Measurements from ENCODE around the gene HSF4.

HSF4 gene

DNA sequence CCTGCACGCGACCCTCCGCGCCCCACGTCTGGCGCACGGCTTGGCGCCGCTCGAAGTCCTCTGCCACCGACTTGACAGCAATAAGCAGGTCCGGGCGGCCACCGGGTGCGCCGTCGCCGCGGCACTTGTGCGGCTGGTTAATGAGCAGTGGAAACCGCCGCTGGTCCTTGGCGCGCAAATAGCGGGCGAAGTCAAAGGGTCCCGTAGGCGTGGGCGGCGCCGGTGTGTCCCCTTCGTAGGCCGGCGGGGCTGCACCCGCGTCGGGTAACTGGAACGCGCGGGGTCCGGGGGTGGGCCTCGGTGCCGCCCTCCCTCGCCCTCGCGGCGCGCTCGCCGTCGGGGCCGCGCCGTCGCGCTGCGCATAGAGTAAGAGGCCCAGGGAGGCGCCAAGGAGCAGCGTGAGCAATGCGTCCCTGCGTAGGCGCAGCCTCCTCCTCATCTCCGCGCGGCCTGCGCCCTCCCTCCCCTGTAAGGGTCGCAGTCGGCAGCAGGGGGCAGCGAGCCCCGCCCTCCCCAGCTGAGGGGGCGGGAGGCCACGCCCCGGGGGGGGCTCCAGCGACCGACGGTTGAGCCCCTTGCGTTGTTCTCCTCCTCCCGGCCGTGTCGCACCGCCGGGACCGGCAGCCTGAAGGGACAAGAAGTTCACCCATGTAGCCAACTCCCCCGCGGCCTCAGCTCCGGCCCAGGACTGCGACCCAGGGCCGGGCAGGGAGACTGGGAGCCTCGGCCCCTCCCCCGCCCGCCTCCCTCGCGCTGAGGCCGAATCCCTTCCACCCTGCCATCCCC is 14.3 kb upstream of the HSF4 start:
- no peak for DNase-seq (ENCODE audit: low read depth in 2 of 2)

DNA sequence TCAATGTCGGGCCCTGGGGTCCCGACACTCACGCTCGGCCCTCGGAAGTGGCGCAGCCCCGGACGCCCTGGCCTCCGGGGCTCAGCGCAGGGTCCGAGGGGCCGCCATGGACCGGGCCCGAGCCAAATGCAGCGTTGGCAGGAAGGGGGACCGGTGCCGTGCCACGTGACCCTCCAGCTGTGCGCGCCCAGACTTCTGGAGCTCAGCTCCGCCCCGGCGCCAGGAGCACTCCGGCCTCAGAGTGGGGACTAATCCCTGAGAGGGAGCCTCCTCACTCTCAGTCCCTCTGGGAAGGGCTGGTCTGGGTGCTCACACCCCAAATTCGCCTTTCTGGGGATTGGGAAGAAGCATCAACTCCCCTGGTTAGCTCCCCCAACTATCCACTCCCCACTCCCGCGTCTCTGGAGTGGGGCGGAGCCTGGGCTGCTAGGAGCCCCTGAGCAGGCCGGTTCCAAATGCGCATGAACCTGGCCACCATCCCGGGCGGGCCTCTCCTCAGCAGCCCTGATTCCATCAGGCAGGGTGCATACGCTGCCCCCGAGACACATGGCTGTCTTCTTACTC is 13.6 kb upstream of the HSF4 start, which contains the start of gene B3GNT9:
Gene B3GNT9 (minus strand): TSS at position 166 of the 564 bp plus-strand sequence. CDS start 513 bp downstream, outside the sequence.
- DNase-seq (ENCODE audit: low read depth in 2 of 2), result no peak

DNA sequence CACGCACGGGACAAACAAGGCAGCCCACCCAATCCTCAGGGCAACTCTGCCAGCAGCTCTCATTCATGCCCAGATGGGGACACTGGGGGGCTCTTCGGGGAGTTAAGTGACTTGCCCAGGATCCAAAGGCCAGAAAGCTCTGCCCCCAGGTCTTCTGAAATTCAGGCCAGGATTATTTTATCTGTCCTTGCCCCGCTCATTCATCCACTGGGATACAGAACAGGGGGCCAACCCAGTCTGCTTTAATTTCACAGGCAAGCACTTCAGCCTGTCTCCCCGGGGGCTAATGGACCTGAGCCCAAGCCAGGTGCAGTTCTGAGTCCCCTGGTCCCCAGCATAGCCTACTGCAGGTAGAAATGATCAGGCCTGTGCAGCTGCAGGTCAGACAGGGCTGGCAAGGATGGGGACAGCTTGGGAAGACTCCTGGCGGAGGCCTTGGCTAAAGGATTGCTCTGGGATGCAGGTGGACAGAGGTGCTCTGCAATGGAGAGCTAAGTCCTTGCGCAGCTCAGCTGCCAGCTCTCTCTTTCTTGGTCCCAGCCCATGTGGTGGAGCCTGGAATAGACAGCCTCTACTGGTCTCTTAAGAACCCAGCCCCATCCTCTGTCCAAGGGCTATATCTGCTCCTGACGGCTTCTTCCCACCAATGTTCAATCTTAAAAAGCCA is 13.0 kb upstream of the HSF4 start:
- no peak for DNase-seq (ENCODE audit: low read depth in 2 of 2)

DNA sequence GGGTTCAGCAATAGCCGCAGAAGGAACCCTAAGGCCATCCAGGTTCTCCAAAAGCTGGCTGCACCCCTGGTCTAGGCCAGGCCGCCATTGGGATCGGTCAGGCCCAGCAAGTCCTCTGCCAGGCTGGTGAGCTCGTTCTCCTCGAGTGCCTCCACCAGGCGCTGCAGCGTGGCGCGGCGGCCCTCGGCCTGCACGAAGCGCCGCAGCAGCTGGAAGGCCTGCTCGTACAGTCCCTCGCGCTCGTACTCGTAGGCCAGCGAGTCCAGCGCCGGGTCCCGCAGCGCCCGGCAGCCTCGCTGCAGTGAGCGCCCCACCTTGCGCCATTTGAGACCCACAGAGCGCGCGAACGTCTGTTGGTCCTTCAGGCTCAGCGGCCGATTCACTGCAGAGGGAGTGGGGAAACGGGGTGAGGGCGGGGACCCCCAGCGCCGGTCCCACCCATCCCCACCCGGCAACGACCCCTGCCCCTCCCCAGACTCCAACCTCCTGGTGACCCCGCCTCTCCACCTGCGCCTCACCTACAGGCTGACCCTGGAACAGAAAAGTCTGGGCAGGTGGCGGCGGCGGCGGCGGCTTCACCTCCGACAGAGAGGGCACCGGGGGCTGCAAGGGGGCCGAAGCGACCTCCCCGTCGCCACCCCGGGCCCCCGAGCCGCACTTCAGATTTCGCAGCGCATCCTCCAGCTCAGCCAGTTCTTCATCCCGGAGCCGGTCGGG is 9.8 kb upstream of the HSF4 start:
- no peak for DNase-seq (ENCODE audit: low read depth in 2 of 2)

DNA sequence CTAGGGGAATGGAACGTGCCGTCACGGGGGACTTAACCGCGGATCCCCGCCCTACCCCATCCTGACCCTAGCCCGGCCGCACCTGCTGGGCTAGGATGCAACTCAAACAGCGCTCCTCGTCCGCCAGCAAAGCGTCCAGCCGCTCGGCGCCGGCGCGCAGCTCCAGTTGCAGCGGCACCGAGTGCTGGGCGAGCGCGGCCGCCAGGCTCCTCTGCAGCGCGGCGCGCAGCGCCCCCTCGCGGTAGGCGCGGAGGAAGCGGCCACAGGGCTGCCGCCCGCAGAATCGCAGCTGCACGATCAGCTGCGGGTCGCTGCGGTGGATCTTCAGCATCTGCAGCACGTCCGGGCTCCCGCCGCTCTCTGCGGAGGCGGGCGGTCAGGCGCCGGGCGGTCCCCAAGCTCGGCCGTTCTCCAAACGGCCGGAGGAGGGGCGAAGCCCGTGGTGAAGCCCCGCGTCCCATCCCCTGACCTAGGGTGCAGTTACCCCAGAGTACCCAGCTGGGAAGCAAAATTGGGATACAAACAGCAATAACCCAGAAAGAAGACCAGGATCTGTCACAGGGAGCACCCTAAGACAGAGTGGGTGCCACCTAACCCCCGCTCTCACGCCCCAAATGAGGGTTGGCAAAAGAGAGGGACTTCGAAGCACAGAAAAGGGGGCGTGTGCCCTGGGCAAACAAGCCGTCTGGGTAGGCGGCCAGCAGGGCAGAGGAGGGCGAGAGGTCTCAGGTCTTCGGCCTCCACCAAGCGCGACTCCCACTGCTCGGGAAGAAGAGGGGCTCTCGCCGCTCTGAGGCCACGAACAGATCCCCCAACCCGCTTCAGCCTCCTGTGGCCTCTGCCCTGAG is 9.0 kb upstream of the HSF4 start:
- DNase-seq (ENCODE audit: low read depth in 2 of 2), result peak; percentile 54 to 68

DNA sequence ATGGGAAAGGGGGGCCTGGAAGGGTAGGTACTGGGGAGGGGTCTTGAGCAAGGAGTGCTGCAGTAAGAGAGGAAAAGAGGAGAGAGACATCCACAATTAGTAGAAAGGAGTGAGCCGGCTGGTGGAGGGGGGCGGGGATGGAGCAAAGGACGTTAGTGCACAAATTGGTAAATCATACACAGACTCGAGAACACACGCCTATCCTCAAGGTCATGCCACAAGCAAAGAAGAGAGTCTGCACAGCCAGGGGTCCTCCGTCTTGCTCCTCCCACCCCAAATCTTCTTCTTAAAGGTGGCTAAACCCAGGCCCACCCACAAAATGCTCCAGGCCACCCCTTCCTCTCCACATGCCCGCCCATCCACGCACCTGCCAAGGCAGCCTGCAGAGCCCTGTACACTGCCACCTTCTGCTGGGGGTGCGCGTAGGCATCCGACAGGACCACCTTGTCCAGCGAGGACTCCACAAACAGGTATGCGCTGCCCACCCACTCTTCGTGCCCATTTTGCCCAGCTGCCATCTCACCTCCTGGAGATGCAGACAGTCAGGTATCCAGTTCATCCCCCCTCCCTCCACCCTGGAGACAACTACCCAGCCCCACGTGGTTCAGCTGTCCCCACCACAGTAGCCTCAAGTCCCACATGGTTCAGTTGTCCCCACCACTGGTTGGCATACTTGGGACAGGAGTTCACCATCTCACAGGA is 8.3 kb upstream of the HSF4 start:
- no peak for DNase-seq (ENCODE audit: low read depth in 2 of 2)

DNA sequence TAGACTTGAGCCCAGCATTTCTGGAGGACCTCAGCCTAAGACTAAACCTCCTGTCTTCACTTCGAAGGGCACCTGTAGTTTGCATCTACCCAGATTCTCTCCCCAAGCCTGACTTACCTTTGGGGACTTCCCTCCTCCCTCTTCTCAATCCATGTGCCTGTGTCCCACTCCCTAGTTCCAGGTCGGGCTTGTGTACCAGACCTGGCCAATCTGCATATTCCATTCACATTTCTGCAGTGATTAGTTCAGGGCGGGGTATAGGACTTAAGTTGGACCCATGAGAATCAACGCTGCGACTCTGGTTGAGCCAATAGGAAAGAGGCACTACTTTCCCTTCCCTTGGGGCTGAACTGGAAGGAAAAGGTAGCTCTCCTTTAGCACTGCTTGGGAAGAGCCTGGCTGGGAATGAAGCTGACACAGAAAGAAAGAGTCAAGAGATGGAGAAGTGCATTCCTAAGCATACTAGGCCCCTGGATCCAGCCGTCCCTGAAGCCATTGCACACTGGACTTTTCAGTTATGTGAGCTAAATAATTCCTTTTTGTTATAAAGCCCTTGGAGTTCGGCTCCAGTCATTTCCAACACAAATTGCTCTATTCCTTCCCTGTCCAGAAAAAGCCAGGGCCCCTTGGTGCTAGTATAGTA is 7.3 kb upstream of the HSF4 start:
- no peak for DNase-seq (ENCODE audit: low read depth in 2 of 2)

DNA sequence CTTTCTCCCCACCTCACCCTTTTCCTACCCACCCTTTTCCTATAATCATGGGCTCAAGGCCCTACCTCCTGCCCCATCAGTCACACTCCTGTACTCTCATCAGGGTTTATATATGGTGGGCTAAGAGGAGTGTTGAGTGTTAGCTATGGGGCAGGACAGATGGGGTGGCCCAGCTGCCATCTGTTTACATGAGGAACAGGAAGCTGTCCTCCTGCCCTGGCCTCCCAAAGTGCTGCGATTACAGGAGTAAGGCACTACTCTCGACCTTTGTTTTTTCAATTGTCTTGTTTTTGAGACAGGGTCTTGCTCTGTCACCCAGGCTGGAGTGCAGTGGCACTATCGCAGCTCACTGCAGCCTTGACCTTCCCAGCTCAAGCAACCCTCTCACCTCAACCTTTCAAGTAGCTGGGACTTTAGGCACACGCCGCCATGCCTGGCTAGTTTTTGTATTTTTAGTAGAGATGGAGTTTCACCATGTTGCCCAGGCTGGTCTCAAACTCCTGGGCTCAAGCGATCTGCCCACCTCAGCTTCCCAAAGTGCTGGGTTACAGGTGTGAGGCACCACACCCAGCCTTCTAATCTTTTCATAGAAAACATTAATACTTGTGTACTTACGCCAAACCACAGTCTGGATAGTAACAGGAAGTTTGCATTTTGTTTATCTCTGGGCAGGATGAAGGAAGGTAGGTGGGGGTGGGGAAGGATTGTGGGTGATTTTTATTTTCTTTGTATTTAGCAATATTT is 6.5 kb upstream of the HSF4 start:
- DNase-seq (ENCODE audit: low read depth in 2 of 2), result no peak

DNA sequence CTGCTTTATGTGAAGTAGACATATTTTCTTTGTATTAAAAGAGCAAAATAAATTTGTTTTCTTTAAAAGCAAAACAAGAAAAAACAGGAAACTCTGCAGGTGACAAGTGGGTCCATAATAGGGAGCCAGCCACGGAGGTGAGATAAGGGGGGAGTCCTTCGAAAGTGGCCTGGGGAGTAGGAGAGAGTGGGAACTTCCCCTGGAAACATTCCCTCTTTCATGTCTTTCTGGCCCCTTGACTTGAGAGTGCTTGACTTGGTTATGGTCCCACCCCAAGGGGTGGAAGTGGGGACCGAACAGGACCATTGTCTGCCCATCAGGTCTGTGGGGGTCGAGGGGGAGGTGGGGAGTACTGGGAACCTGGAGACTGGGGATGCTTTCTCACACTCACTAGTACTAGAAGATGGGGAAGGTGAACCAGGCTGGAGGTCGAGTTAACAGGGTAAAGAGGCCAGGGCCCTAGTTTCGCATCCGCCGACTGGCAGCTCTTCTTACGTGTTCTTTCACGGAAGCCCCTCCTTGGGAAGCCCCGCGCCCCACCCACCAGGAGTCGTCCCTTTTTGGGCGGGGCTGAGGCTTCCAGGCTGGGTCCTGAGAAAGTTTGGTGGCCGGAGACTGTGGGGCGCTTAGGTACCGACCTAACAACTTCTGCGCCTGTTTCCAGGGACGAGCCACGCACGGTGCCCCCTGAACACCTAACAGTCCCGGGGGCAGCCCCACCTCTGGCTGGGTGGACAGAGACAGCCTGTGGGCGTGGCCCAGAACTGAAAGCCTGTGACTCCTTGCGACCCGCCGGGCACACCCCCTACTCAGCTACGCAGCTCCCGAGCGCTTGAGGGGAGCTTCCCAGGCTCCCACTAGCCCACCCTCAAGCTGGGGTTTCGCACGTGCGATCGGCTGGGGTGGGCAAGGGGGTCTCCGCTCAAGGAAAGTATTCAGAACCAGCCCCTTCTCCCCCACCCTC is 5.6 kb upstream of the HSF4 start:
- peak; percentile 50 to 57 for DNase-seq (ENCODE audit: low read depth in 2 of 2)

DNA sequence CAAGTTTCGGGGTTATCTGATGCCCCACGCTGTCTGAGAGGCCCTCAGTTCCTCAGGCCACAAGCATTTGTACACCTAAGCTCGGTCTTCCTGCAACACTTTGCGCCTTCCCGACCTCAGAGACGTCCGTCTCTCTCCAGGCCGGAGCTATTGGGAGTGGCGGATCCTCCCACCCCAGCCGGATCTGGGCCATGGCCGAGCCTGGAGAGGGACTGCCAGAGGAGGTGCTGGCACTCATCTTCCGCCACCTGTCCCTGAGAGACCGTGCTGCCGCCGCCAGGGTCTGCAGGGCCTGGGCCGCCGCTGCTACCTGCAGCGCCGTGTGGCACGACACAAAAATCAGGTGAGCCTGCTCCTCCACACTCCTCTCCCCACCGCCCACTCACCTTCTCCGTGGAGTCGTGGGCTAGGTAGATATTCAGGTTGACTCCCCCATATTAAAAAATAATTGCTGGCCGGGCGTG is 2.9 kb upstream of the HSF4 start:
- no peak for DNase-seq (ENCODE audit: low read depth in 2 of 2)

DNA sequence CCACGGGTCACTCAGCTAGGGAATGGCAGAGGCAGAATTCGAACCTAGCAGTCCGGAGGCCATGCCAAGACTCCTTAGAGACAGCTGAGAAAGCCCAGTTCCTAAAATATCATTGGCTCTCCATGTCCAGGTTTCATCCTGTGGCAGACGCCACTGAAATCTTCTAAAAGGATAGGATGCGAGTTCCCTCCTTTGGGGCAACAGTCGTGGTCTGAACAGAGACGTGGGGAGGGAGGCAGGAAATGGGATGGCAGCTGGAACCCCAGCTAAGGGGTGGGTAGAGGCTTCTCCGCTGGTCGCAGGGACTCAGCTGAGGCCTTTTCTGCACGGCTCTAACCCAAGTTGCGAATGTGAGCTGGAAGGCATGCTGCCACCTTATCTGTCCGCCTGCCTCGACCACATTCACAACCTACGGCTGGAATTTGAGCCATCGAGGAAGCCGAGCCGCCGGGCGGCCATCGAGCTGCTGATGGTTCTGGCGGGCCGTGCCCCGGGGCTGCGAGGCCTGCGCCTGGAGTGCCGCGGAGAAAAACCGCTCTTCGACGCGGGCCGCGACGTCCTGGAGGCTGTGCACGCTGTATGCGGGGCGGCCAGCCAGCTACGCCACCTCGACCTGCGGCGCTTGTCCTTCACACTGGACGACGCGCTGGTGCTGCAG is 1.9 kb upstream of the HSF4 start:
- no peak for DNase-seq (ENCODE audit: low read depth in 2 of 2)

DNA sequence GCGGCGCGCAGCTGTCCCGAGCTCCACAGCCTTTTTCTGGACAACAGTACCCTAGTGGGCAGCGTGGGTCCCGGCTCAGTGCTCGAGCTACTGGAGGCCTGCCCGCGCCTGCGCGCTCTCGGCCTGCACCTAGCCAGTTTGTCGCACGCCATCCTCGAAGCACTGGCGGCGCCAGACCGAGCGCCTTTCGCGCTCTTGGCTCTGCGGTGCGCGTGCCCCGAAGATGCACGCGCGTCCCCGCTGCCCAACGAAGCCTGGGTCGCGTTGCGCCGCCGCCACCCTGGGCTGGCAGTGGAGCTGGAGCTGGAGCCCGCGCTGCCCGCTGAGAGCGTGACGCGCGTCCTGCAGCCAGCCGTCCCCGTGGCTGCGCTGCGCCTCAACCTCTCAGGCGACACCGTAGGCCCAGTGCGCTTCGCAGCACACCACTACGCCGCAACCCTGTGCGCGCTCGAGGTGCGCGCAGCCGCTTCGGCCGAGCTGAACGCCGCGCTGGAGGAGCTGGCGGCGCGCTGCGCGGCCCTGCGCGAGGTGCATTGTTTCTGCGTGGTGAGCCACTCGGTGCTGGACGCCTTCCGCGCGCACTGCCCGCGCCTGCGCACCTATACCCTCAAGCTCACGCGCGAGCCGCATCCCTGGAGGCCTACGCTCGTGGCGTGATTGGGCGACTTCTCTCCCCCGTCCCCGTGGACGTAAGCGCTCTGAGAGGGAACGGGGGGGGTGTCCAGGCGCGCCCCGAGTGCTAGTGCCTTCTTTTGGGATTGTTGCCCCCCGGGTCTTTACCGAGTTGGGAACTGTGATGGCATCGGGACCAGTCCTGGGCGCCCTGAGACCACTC is 1.2 kb upstream of the HSF4 start:
- DNase-seq (ENCODE audit: low read depth in 2 of 2), result no peak

DNA sequence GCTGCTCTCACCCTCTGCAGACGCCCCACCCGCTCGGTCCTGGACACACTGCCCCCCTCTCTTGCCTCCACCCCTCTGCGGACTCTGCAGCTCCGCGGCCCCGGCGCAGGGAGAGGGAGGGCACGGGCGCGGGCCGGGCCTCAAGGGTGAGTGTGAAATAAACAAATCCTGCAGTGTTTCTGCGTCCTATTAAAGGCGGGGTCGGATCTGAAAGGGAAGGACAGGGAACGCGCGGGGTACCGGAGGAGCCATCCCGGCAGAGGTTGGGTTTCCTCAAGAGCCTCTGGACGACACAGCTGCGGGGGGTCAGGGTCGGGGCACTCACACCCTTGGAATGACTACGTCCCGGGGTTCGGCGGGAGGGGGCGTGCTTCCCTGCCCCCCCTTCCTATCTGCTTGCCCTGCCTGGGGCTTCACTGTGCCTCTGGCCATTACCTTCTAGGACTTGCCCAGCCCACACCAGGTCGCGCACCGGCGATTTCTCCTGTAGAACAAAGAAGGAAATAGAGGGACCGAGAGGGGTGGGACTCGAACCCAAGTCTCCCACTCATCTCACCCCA is 466 bp upstream of the HSF4 start:
- DNase-seq (ENCODE audit: low read depth in 2 of 2), result no peak

DNA sequence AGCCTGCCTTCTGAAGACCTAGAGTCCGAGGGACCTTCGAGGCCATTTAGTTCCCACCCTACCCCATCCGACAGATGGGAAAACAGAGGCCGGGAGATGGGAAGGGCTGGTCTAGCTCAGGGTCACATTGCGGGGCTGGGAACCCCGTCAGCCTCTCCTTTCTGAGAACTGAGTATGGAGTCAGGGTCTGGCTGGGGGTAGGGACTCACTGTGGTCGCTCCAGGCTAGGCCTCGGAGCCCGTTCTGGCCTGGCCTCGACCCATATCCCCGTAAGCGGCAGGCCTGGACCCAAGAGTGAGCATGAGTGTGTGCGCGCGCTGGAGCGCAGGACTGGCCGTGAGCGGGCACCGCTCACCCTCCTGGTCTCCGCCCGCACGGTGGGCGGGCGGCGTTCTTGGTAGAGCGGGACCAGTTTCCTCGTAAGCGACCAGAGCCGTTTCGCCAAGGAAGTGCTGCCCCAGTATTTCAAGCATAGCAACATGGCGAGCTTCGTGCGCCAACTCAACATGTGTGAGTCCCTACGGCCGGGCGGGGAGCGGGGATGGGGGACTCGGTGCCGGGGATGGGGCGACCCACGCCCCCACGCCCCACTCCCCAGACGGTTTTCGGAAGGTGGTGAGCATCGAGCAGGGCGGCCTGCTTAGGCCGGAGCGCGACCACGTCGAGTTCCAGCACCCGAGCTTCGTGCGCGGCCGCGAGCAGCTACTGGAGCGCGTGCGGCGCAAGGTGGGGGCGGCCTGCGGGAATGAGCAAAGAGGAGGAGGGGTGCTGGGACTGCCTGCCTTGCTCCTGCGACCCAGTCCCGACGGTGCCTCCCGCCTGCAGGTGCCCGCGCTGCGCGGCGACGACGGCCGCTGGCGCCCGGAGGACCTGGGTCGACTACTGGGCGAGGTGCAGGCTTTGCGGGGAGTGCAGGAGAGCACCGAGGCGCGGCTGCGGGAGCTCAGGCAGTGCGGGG is 855 bp downstream of the HSF4 start:
- DNase-seq (ENCODE audit: low read depth in 2 of 2), result no peak

DNA sequence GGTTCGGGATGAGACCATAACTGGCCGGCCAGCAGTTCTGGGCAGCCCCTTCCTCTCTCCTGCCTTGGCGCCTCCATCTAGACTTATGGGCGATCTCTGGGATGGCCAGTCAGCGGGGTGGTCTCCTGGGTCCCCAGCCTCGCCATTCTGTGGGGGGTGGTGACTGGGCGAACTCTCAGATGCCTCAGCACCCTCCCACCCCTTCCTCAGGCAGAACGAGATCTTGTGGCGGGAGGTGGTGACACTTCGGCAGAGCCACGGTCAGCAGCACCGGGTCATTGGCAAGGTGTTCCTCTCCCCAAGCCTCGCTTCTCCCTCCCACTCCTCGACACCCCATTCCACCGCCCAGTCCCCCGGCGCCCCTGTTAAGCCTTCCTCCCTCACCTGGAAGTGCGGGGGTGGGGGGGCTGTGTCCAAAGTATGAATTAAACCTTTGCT is 1.6 kb downstream of the HSF4 start:
- DNase-seq (ENCODE audit: low read depth in 2 of 2), result no peak

All from stimulated activated CD4-positive, alpha-beta T cell treated with anti-CD3 and anti-CD28 coated beads, Interleukin-1b, Interleukin-23, amount 100 ng/mL, for 1 hour (primary cell).